ENCODE data around the gene DLG5.

Gene DLG5

GRCh38 chr10:77943121-77943901 lies 16.8 kb upstream of the DLG5 start:
- no peak for DNase-seq

DNA sequence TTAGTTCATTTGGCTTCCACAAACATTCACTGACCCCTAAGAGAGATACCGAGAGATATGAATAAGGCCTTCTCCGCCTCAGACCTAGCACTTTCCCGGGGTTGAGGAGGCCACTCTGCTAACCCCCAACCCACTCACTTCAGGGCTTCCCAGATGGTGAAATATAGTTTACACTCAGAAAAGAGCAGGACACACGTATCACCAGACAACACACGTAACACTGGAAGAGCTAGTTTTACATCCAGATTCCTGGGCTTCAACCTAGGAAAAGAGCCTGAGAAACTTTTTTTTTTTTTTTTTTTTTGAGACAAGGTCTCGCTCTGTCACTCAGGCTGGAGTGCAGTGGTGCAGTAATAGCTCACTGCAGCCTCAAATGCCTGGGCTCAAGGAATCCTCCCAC lies 15.2 kb upstream of the DLG5 start:
- DNase-seq = no peak

GRCh38 chr10:77940627-77941026 lies 14.1 kb upstream of the DLG5 start:
- no peak for DNase-seq

- DNase-seq = no peak
Measured at GRCh38 chr10:77940225-77940624, 13.7 kb upstream of the DLG5 start.

- DNase-seq = no peak
Measured at GRCh38 chr10:77939561-77940001, 13.0 kb upstream of the DLG5 start.

DNA sequence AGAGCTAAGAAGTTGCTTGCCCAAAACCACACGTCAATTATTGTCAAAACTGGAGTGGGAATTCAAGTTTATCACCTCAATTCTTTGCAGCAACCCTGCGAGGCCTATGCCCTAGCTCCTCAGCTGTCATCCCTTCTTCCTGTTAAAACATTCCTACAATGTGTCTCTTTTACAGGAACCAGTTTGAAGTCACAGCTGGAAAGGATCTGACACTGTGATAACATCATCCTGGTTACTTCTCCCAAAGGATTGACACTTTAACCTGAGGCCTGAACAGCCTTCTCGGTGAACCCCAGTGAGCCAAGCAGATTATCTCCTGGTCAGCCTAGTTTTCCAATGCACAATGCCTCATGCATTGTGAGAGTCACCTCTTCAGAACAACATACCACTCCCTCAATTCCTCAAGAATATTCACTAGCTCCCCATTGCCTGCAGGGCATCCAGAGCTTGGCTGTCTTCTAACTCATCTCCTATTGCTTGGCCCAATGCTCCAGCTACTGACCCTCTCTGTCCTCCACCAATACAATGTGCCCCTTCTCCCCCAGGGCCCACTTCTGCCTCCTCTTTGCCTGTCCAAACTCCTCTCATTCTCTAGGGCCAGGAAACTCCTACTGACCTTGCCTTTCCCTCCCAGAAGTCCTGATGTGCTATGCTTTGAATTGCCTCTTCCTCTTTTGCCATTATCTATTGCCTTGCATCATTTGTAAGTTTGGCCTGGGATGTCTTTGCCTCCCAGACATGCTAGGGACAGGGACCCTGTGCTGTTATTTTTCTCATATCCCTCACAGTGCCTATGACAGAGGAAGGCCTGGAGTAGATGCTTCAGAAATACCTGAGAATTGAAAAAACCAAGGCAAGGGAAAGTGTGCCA lies 10.4 kb upstream of the DLG5 start:
- DNase-seq = no peak

GRCh38 chr10:77932016-77932715 lies 5.6 kb upstream of the DLG5 start:
- no peak for DNase-seq

- no peak for DNase-seq
Measured at GRCh38 chr10:77927402-77928246, 1.1 kb upstream of the DLG5 start.

GRCh38 chr10:77925795-77926565 lies 575 bp downstream of the DLG5 start:
- DNase-seq = peak; percentile 54

GRCh38 chr10:77925410-77925794 lies 1.2 kb downstream of the DLG5 start:
- no peak for DNase-seq

GRCh38 chr10:77922566-77923179 lies 3.9 kb downstream of the DLG5 start:
- DNase-seq = no peak

DNA sequence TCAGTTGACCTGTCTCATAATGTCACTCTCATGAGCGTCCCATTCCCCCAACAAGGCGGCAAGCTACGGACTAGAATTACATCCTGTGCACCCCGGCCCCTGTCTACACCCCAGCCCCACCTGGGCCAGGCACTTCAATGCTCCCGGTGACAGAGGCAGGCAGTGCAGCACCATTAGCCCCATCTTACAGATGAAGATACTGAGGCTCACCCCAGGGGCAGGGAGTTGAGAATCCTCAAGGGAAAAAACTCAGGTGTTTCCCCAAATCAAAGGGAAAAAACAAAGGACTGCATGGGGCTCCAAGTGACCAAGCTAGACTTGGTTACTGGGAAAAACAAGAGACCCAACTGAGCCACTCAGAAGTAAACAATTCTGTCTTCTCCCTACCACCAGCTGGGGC lies 4.5 kb downstream of the DLG5 start:
- no peak for DNase-seq

- no peak for DNase-seq
Measured at GRCh38 chr10:77921395-77921794, 5.2 kb downstream of the DLG5 start.

DNA sequence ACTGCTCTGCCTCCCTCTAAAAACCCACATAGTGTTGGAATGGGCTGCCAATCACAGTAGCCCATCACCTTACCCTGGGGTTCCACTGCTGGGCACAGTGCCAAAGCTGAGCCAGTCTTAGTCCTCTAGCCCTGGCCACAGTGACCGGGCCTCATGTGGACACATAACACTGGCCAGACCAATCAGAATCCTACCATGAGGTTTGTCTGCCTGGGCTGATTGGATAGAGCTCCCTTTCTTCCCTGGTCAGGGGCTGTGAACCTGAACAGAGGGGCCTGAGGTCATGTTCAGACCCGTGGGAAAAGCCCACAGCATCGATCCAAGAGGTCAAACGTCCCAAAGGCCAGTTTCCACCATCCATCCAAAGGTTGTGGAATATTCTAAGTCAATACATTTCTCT lies 6.1 kb downstream of the DLG5 start:
- DNase-seq = no peak

DNA sequence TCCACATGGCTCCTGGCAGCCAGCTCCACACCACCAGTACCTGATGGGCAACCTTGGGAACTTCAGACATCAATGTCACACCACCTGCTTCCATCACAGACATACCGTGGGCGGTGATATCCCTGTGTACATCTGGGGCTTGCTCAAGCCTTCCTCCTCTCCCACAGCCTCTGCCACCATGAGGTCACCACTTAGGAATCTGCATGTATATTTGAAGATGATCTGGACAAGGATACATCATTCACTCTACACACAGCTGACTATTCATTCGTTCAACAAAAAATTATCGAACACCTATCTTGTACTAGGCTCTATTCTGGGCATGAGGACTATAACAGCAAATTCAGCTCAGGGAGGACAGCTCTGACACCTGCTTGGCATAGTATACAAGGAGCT lies 6.8 kb downstream of the DLG5 start:
- no peak for DNase-seq

- no peak for DNase-seq
Measured at GRCh38 chr10:77915319-77916105, 11.0 kb downstream of the DLG5 start.

GRCh38 chr10:77913090-77913489 lies 13.5 kb downstream of the DLG5 start:
- no peak for DNase-seq

DNA sequence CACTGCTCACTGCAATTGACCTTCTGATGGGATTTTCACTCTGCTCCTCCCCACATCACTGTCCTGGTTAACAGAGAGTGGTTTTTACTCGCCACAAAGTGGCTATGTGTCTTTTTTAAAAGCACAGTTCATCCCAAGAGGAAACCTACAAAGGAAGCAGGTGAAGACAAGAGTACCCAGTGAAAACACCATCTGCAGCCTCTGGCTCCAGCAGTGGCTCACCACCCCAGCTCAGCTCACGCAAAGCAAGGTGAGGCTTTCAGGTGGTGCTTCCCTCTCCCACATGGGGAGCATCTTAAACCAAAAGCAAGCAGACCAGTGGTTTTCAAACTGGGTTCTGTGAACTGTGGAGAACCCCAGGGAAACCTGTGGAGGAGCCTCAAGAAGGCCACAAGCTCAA lies 14.0 kb downstream of the DLG5 start:
- no peak for DNase-seq

- DNase-seq = no peak
Measured at GRCh38 chr10:77911535-77912123, 14.9 kb downstream of the DLG5 start.

GRCh38 chr10:77910524-77911145 lies 15.9 kb downstream of the DLG5 start:
- DNase-seq = no peak

All from stimulated activated CD4-positive, alpha-beta T cell treated with anti-CD3 and anti-CD28 coated beads, Interleukin-15, amount 100 ng/mL, for 24 hours (primary cell).